ENCODE results near the gene DUSP15. TPM values are rescaled to one million over a fixed set of nuclear protein-coding genes. Genes with fewer than 3 reads are reported as not detected.

The DUSP15 gene
- total RNA-seq, 1 experiment from 2014 or later = not detected

GRCh38 chr20:31859266-31859997, 10.9 kb downstream of the DUSP15 start:
- no peaks in the 10 kb centered on the region for H3K9me3 ChIP-seq (ENCODE audit: insufficient read depth, low read depth)
- peak in 1 of 2 experiments; percentile 13 for DNase-seq
- H3K27me3 ChIP-seq (ENCODE audit: insufficient read depth, low read depth) = peaks cover 92% of the 10 kb centered on the region
- BruUV-seq (replicated peaks) = no TSS peak
- H3F3A ChIP-seq (ENCODE audit: insufficient read depth, low read depth) = no peaks in the 10 kb centered on the region
- ChIA-PET CTCF (interaction anchor here (0.6 to 1.2 kb wide), 2 partner anchors 20 to 225 kb away, joined by 3 to 4 read pairs; no protein-coding TSS in a partner anchor), POLR2A (ENCODE audit: unreplicated experiment) (no interaction called here)
- no peak overlapping the region for H2AFZ ChIP-seq
- no peaks in the 10 kb centered on the region for H3K79me2 ChIP-seq (ENCODE audit: low read depth)
- H3K36me3 ChIP-seq (ENCODE audit: low read depth) = no peaks in the 10 kb centered on the region
- no peak overlapping the region for H3K4me2 ChIP-seq
- H3K4me3 ChIP-seq = no peak overlapping the region
- H3K27ac ChIP-seq = no peak overlapping the region
- no peaks in the 10 kb centered on the region for H3K9me2 ChIP-seq (ENCODE audit: insufficient read depth)
- TF ChIP-seq EZH2 (IDR thresholded peaks at IDR 0.05; ENCODE audit: low read depth) (no peak), CTCF (conservative IDR thresholded peaks at IDR 0.05) (no peak)
- intact Hi-C loops (cut with micrococcal nuclease; ENCODE audit: unreplicated experiment) = no loop called here
- H4K20me1 ChIP-seq (ENCODE audit: insufficient read depth) = no peaks in the 10 kb centered on the region
- H3K4me1 ChIP-seq (replicated peaks; ENCODE audit: insufficient read depth) = no peaks in the 10 kb centered on the region

GRCh38 chr20:31858760-31859083, 11.6 kb downstream of the DUSP15 start:
- H3K9me3 ChIP-seq (ENCODE audit: insufficient read depth, low read depth) = no peaks in the 10 kb centered on the region
- H4K20me1 ChIP-seq (ENCODE audit: insufficient read depth) = no peaks in the 10 kb centered on the region
- peaks cover 90% of the 10 kb centered on the region for H3K27me3 ChIP-seq (ENCODE audit: insufficient read depth, low read depth)
- H3F3A ChIP-seq (ENCODE audit: insufficient read depth, low read depth) = no peaks in the 10 kb centered on the region
- TF ChIP-seq CTCF (conservative IDR thresholded peaks at IDR 0.05) (no peak), EZH2 (IDR thresholded peaks at IDR 0.05; ENCODE audit: low read depth) (no peak)
- no peak overlapping the region for H3K27ac ChIP-seq
- H3K4me1 ChIP-seq (replicated peaks; ENCODE audit: insufficient read depth) = no peaks in the 10 kb centered on the region
- no peaks in the 10 kb centered on the region for H3K9me2 ChIP-seq (ENCODE audit: insufficient read depth)
- no TSS peak for BruUV-seq (replicated peaks)
- no peak overlapping the region for H2AFZ ChIP-seq
- no peak overlapping the region for H3K4me3 ChIP-seq
- no peaks in the 10 kb centered on the region for H3K36me3 ChIP-seq (ENCODE audit: low read depth)
- no peak overlapping the region for H3K4me2 ChIP-seq
- ChIA-PET CTCF (interaction anchor here (0.6 kb wide), 1 partner anchor 225 kb away, joined by 3 read pairs; no protein-coding TSS in a partner anchor), POLR2A (ENCODE audit: unreplicated experiment) (no interaction called here)
- DNase-seq = no peak
- intact Hi-C loops (cut with micrococcal nuclease; ENCODE audit: unreplicated experiment) = no loop called here
- no peaks in the 10 kb centered on the region for H3K79me2 ChIP-seq (ENCODE audit: low read depth)

GRCh38 chr20:31857861-31858759, 12.2 kb downstream of the DUSP15 start:
- Histone ChIP-seq H3K9me3 (ENCODE audit: insufficient read depth, low read depth) (no peaks in the 10 kb centered on the region), H3K9me2 (ENCODE audit: insufficient read depth) (no peaks in the 10 kb centered on the region), H3K4me1 (replicated peaks; ENCODE audit: insufficient read depth) (no peaks in the 10 kb centered on the region), H3K27me3 (ENCODE audit: insufficient read depth, low read depth) (peaks cover 89% of the 10 kb centered on the region), H2AFZ (no peak overlapping the region), H4K20me1 (ENCODE audit: insufficient read depth) (no peaks in the 10 kb centered on the region), H3F3A (ENCODE audit: insufficient read depth, low read depth) (no peaks in the 10 kb centered on the region), H3K4me2 (no peak overlapping the region), H3K79me2 (ENCODE audit: low read depth) (no peaks in the 10 kb centered on the region), H3K4me3 (no peak overlapping the region), H3K36me3 (ENCODE audit: low read depth) (no peaks in the 10 kb centered on the region), H3K27ac (no peak overlapping the region)
- BruUV-seq (replicated peaks) = no TSS peak
- ChIA-PET CTCF (no interaction called here), POLR2A (ENCODE audit: unreplicated experiment) (no interaction called here)
- DNase-seq = no peak
- no peak for TF ChIP-seq EZH2 (IDR thresholded peaks at IDR 0.05; ENCODE audit: low read depth)
- no peak for TF ChIP-seq CTCF (conservative IDR thresholded peaks at IDR 0.05)
- intact Hi-C loops (cut with micrococcal nuclease; ENCODE audit: unreplicated experiment) = no loop called here

Data from PC-9 (cell line).